ENCODE results near the gene PRAF2.

The PRAF2 gene

DNA sequence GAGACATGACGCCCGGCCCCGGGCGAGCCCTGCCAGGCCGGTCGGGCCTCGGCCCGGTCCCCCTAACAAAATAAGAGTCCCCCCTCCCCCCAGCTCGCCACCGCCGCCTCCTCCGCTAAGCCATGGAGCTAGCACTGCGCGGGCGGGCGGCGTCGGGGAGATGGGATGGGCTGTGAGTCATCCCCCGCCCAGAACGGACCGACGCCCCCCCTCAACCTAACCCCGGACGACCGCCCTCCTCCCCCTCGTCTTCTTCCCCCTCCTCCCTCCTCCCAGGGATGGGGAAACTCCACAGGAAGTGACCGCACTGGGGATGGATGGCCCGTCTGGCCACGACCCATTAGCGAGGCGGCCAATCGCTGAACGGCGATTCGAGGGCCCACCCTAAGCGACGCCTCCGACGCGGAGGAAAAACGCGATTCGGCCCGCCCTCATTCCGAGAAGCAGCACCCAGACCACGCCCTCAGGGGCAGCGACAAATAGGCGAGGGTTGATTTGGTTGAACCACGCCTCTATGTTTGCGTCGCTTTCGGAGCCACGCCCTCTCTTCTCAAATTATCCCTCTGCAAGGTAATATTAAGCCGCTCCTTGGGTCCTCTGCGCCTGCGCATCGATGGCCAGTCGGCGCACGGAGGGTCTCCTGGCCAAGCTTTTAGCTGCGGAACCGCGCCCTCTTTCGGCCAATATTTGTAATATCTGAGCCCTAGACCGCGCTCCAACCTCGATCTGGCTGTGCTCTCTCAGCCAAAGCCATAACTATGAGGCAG, 30.4 kb downstream of the PRAF2 start, which contains the start of gene TFE3:
Gene TFE3 (minus strand): TSS at position 138 of the 767 bp plus-strand sequence. CDS start 131 bp downstream, at position 7.
- in situ Hi-C loops (cut with HindIII; ENCODE audit: low sequenced_read_pairs) = no loop called here

DNA sequence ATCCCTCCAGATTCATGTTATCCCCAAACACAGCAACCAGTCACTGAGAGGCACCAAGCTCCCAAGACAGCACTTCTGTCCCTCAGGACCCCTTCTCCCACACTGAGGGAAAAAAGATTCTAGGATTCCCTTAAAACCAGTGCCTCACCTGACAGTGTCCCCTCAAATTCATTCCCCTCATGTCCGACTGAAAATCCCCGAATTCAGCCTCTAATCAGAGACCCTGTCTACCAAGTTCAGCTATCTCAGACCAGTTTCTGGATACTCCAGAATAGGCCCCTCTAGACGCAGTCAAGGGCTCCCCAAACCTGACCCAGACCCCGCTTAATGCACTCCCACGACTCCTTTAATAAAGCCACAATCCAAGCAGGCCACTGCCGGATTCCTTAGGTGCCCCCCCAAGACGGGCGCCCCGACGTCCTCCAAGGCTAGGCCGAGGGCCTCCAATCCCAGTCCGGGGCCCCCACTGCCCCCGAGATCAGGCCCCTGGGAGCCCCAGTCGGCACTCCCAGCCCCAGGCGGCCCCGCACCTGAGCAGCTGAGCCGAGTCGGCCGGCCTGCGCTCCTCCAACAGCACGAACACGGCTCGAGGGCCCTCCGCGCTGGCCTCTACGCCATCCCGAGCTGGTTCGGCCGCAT, 31.1 kb downstream of the PRAF2 start:
- in situ Hi-C loops (cut with HindIII; ENCODE audit: low sequenced_read_pairs) = no loop called here

GRCh38 chrX:49041744-49042580, 31.8 kb downstream of the PRAF2 start:
- in situ Hi-C loops (cut with HindIII; ENCODE audit: low sequenced_read_pairs) = no loop called here

GRCh38 chrX:49040376-49040955, 33.3 kb downstream of the PRAF2 start:
- in situ Hi-C loops (cut with HindIII; ENCODE audit: low sequenced_read_pairs) = no loop called here

DNA sequence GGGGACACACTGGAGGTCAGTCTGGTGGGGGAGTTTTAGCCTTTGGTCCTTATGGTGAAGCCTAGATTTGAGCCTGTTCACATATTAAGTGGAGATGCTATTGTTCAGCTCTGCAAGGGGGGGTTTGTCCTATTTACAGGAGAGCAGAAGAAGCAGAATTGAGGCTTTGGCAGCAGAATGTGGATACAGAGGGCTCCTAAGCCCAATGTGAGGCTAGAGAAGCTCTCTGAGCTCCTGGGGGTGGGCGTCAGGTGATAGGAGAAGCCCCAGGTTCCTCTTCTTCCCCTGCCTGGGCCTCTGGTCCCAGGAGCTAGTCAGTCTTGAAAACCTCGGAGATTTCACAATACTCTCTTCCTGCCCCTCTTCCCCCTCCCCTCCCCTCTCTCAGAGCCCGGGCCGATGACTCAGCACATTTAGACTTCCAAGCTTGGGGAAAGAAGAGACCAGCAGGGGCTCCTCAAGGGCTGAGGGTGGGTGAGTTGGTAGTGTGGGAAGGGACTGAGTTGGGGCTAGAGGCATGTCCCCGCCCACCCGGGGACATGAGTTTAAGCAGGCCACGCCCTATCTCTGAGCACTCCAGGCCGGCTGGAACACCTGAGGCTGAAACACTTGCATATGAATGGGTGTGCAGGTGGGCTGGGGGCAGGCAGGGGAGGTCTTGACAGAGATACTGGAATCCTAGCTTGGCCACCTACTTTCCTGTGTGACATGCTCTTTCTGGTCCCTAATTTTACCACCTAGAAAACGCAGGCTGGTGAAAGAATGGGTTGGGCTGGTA, 34.0 kb downstream of the PRAF2 start:
- in situ Hi-C loops (cut with HindIII; ENCODE audit: low sequenced_read_pairs) = no loop called here

GRCh38 chrX:49037883-49038475, 35.8 kb downstream of the PRAF2 start:
- in situ Hi-C loops (cut with HindIII; ENCODE audit: low sequenced_read_pairs) = no loop called here

DNA sequence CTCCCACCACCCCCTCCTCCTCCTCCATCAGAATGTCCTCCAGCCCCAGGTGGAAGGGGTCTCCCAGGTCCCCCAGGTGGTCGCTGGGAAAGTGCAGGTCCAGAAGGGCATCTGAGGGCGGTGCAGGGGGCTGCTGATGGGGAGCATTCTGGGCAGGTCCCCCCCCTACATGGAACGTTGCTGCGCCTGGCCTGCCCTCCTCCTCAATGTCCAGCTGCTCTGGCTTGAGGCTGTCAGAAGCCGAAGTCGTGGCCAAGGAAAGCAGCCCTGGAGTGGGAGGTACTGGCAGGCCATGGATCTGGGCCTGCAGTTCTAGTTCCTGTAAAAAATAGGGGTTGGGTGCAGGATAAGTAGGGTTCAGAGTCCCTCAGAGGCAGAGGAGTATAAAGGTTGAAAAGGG, 43.5 kb downstream of the PRAF2 start:
- in situ Hi-C loops (cut with HindIII; ENCODE audit: low sequenced_read_pairs) = no loop called here

GRCh38 chrX:49029876-49030275, 43.9 kb downstream of the PRAF2 start:
- in situ Hi-C loops (cut with HindIII; ENCODE audit: low sequenced_read_pairs) = no loop called here
